ENCODE results near the gene TAF11L2.
"Not testable (repeated sequence)": the region's sequence is repeated elsewhere in the genome, so short reads cannot be mapped to it uniquely, and the experiment has no call there.

TAF11L2 gene

GRCh38 chr5:17528369-17528768, 30.3 kb downstream of the TAF11L2 start, which contains the start of gene TAF11L6:
Gene TAF11L6, plus strand, starts transcription at chr5:17528669.
- DNase-seq, result not testable (repeated sequence)
